Liver (tissue), 3 donors: ENCODE measurements around the gene THBS2.

Experiments
- ATF3 ChIP-seq: IDR thresholded peaks from 2 replicates; pipeline ENCODE4 v1.6.1; 2016; ENCODE audit warnings: antibody characterized with exemption
- CTCF ChIP-seq: fragments of 150-350 bp; IDR thresholded peaks from 2 replicates; pipeline ENCODE4 v1.5.1; 2017; ENCODE audit warnings: improper control_type of control experiment, low read depth, low read length; ENCODE audit not compliant: missing input control
- EGR1 ChIP-seq, 2 donors: IDR thresholded peaks; 2 replicates each; pipeline ENCODE4 v1.6.1; 2016 to 2018; ENCODE audit warnings: antibody characterized with exemption in 2 of 2, low read depth in 2 of 2
- GABPA ChIP-seq, 2 donors: IDR thresholded peaks in 1 of 2; conservative IDR thresholded peaks in 1 of 2; 2 replicates each; pipeline ENCODE4 v1.6.1; 2016; ENCODE audit warnings: antibody characterized with exemption in 2 of 2, mild to moderate bottlenecking in 1 of 2, moderate library complexity in 1 of 2
- HNF4A ChIP-seq, 2 donors: conservative IDR thresholded peaks; 2 replicates each; pipeline ENCODE4 v1.6.1; 2016; ENCODE audit warnings: antibody characterized with exemption in 2 of 2, mild to moderate bottlenecking in 2 of 2
- JUND ChIP-seq, 2 donors: IDR thresholded peaks; 2 replicates each; pipeline ENCODE4 v1.6.1; 2016; ENCODE audit warnings: antibody characterized with exemption in 2 of 2
- REST ChIP-seq: IDR thresholded peaks from 2 replicates; pipeline ENCODE4 v1.6.1; 2016; ENCODE audit warnings: antibody characterized with exemption, mild to moderate bottlenecking
- RXRA ChIP-seq, 2 donors: IDR thresholded peaks; 2 replicates each; pipeline ENCODE4 v1.6.1; 2017 to 2018; ENCODE audit warnings: antibody characterized with exemption in 2 of 2, mild to moderate bottlenecking in 1 of 2
- SP1 ChIP-seq: IDR thresholded peaks from 2 replicates; pipeline ENCODE4 v1.6.1; 2018; ENCODE audit warnings: antibody characterized with exemption, mild to moderate bottlenecking
- TAF1 ChIP-seq: conservative IDR thresholded peaks from 2 replicates; pipeline ENCODE4 v1.6.1; 2016; ENCODE audit warnings: antibody characterized with exemption, mild to moderate bottlenecking
- donor health status: healthy.
- donor health status: healthy.

- TF ChIP-seq CTCF: no peak
- TF ChIP-seq JUND (IDR thresholded peaks at IDR 0.05): no peak
- no peak for TF ChIP-seq HNF4A (conservative IDR thresholded peaks at IDR 0.05)
- TF ChIP-seq GABPA (IDR thresholded peaks at IDR 0.05 in 1 of 2, conservative IDR thresholded peaks at IDR 0.05 in 1 of 2): no peak
- TF ChIP-seq ATF3: no peak
- TF ChIP-seq REST: no peak
- no peak for TF ChIP-seq TAF1
- TF ChIP-seq SP1: no peak
- no peak for TF ChIP-seq RXRA (IDR thresholded peaks at IDR 0.05)
- no peak for TF ChIP-seq EGR1 (IDR thresholded peaks at IDR 0.05; ENCODE audit: low read depth in 2 of 2)
Measured at GRCh38 chr6:169204167-169204566, 49.5 kb downstream of the THBS2 start.
